ENCODE data around the gene HINT3. TPM values are rescaled to one million over a fixed set of nuclear protein-coding genes. Genes with fewer than 3 reads are reported as not detected.
A peak's percentile ranks its signal among the peaks of the same experiment; 100 is the strongest.

The HINT3 gene
- total and polyA plus RNA-seq, 2 of the 13 experiments (the other 11 are each of a cell fraction or from before 2014, with no cell fraction given): 3.1 to 22.8 TPM

DNA sequence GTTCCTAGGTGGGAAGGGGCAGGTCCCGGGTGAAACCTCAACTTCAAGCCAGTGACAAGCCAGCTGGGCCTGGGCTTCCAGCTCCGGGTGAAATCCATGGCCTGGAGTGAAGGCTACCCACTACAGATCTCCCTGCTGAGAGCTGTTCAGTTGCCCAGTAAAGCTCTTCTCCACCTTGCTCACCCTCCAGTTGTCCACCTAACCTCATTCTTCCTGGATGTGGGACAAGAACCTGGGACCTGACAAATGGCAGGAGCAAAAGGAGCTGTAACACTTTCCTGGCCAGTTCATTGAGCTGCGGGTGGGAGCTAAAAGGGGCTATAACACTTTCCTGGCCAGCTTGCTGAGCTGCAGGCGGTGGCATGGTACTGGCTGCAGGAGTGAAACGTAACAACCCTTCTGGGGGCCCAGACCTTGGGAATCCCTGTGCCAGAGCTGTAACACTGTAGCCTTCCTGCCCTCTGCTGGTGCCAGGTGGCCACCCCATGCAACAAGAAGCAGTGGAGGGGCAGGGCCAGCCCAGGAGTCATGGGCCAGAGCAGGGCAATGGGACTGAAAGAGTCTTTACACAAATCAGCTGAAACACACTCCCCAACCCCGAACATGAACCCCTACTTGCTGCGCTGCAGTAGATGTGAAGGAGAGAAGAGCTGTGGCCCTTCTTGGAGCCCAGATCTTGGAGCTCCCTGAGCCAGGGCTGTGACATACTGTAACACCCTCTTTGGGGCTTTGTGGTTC is 3.6 kb upstream of the HINT3 start (continued):
- TF ChIP-seq ZSCAN31 (CRISPR knock-in tag; IDR thresholded peaks at IDR 0.05; ENCODE audit: low read depth) (0 out of 2 replicates have a peak, but pooled peaks have one; percentile 39), ELF1 (CRISPR knock-in tag; IDR thresholded peaks at IDR 0.05) (no peak), ASH2L (IDR thresholded peaks at IDR 0.05; ENCODE audit: insufficient read length, low read depth, low read length) (peak; percentile 24), SMC3 (IDR thresholded peaks at IDR 0.05; ENCODE audit: low read length) (peak; percentile 64), ZSCAN21 (CRISPR knock-in tag; IDR thresholded peaks at IDR 0.05; ENCODE audit: borderline replicate concordance) (0 out of 2 replicates have a peak, but pooled peaks have one; percentile 20), KDM2A (CRISPR knock-in tag; IDR thresholded peaks at IDR 0.05; ENCODE audit: borderline replicate concordance, low read depth) (0 out of 2 replicates have a peak, but pooled peaks have one; percentile 24), HNRNPK (IDR thresholded peaks at IDR 0.05; ENCODE audit: low read depth, low read length, poor library complexity, severe bottlenecking) (no peak), ZNF749 (CRISPR knock-in tag; IDR thresholded peaks at IDR 0.05; ENCODE audit: borderline replicate concordance) (0 out of 2 replicates have a peak, but pooled peaks have one; percentile 28), ZNF598 (CRISPR knock-in tag; IDR thresholded peaks at IDR 0.05; ENCODE audit: borderline replicate concordance) (peak; percentile 51; the same call in 1 of the 2 replicates), ZNF432 (CRISPR knock-in tag; IDR thresholded peaks at IDR 0.05; ENCODE audit: borderline replicate concordance) (no peak), FOXO4 (CRISPR knock-in tag; conservative IDR thresholded peaks at IDR 0.05) (0 out of 2 replicates have a peak, but pooled peaks have one; percentile 65), AHR (CRISPR knock-in tag; IDR thresholded peaks at IDR 0.05) (no peak), ZNF232 (CRISPR knock-in tag; IDR thresholded peaks at IDR 0.05; ENCODE audit: borderline replicate concordance) (0 out of 2 replicates have a peak, but pooled peaks have one; percentile 42), ZNF263 (CRISPR knock-in tag; IDR thresholded peaks at IDR 0.05) (0 out of 2 replicates have a peak, but pooled peaks have one; percentile 13), HHEX (CRISPR knock-in tag; IDR thresholded peaks at IDR 0.05) (no peak), ZSCAN25 (CRISPR knock-in tag; IDR thresholded peaks at IDR 0.05) (no peak), EEA1 (CRISPR knock-in tag; IDR thresholded peaks at IDR 0.05; ENCODE audit: borderline replicate concordance) (0 out of 2 replicates have a peak, but pooled peaks have one; percentile 17), ZNF451 (CRISPR knock-in tag; IDR thresholded peaks at IDR 0.05) (0 out of 2 replicates have a peak, but pooled peaks have one; percentile 19), HES4 (CRISPR knock-in tag; IDR thresholded peaks at IDR 0.05; ENCODE audit: borderline replicate concordance) (no peak), CENPX (CRISPR knock-in tag; IDR thresholded peaks at IDR 0.05) (no peak), MXI1 (IDR thresholded peaks at IDR 0.05; ENCODE audit: borderline replicate concordance, low read depth, low read length) (no peak), ZNF766 (CRISPR knock-in tag; IDR thresholded peaks at IDR 0.05; ENCODE audit: borderline replicate concordance) (peak; percentile 85; the same call in 1 of the 2 replicates), STAG1 (CRISPR knock-in tag; IDR thresholded peaks at IDR 0.05) (peak; percentile 93), SMARCC2 (IDR thresholded peaks at IDR 0.05) (no peak), ZNF616 (CRISPR knock-in tag; IDR thresholded peaks at IDR 0.05; ENCODE audit: low read depth) (0 out of 2 replicates have a peak, but pooled peaks have one; percentile 35), AKAP8 (CRISPR knock-in tag; IDR thresholded peaks at IDR 0.05) (no peak), GLI4 (CRISPR knock-in tag; IDR thresholded peaks at IDR 0.05; ENCODE audit: borderline replicate concordance) (no peak), GMEB1 (CRISPR knock-in tag; IDR thresholded peaks at IDR 0.05; ENCODE audit: borderline replicate concordance) (0 out of 2 replicates have a peak, but pooled peaks have one; percentile 45)
